ENCODE data around the gene PPP2R5A.
"Not testable (repeated sequence)": the region's sequence is repeated elsewhere in the genome, so short reads cannot be mapped to it uniquely, and the experiment has no call there.

Gene PPP2R5A

GRCh38 chr1:212302745-212303383, 17.7 kb downstream of the PPP2R5A start:
- DNase-seq, result no peak

GRCh38 chr1:212305342-212305741, 20.1 kb downstream of the PPP2R5A start:
- no peak for DNase-seq

- DNase-seq, result not testable (repeated sequence)
Observed at GRCh38 chr1:212305984-212306452, 20.8 kb downstream of the PPP2R5A start.

- no peak for DNase-seq
Observed at GRCh38 chr1:212309967-212310366, 24.8 kb downstream of the PPP2R5A start.

- DNase-seq, result no peak
Observed at GRCh38 chr1:212310383-212310782, 25.2 kb downstream of the PPP2R5A start.

GRCh38 chr1:212311836-212312497, 26.8 kb downstream of the PPP2R5A start:
- DNase-seq, result no peak

- no peak for DNase-seq
Observed at GRCh38 chr1:212313616-212314015, 28.4 kb downstream of the PPP2R5A start.

- DNase-seq, result no peak
Observed at GRCh38 chr1:212315184-212315583, 30.0 kb downstream of the PPP2R5A start.

GRCh38 chr1:212315907-212316306, 30.7 kb downstream of the PPP2R5A start:
- peak; percentile 15 for DNase-seq

GRCh38 chr1:212317916-212318315, 32.7 kb downstream of the PPP2R5A start:
- DNase-seq, result no peak

- not testable (repeated sequence) for DNase-seq
Observed at GRCh38 chr1:212321031-212321430, 35.8 kb downstream of the PPP2R5A start.

GRCh38 chr1:212323066-212323465, 37.9 kb downstream of the PPP2R5A start:
- no peak for DNase-seq

- DNase-seq, result no peak
Observed at GRCh38 chr1:212326541-212326940, 41.3 kb downstream of the PPP2R5A start.

- DNase-seq, result no peak
Observed at GRCh38 chr1:212328248-212328647, 43.0 kb downstream of the PPP2R5A start.

GRCh38 chr1:212329105-212329504, 43.9 kb downstream of the PPP2R5A start:
- no peak for DNase-seq

- no peak for DNase-seq
Observed at GRCh38 chr1:212341090-212341489, 55.9 kb downstream of the PPP2R5A start.

GRCh38 chr1:212344905-212345304, 59.7 kb downstream of the PPP2R5A start:
- no peak for DNase-seq

GRCh38 chr1:212346601-212347000, 61.4 kb downstream of the PPP2R5A start:
- no peak for DNase-seq

- DNase-seq, result no peak
Observed at GRCh38 chr1:212351588-212352362, 66.6 kb downstream of the PPP2R5A start.

- no peak for DNase-seq
Observed at GRCh38 chr1:212353181-212353580, 68.0 kb downstream of the PPP2R5A start.

- no peak for DNase-seq
Observed at GRCh38 chr1:212354464-212354863, 69.3 kb downstream of the PPP2R5A start.

GRCh38 chr1:212355230-212355969, 70.2 kb downstream of the PPP2R5A start:
- DNase-seq, result no peak
